ENCODE results near the gene HM13.
"Not testable (repeated sequence)": the region's sequence is repeated elsewhere in the genome, so short reads cannot be mapped to it uniquely, and the experiment has no call there.

The HM13 gene

GRCh38 chr20:31608251-31608945, 94.2 kb downstream of the HM13 start:
- DNase-seq (ENCODE audit: low read depth, low spot score) = no peak

GRCh38 chr20:31612271-31612640, 98.0 kb downstream of the HM13 start:
- not testable (repeated sequence) for DNase-seq (ENCODE audit: low read depth, low spot score)

DNA sequence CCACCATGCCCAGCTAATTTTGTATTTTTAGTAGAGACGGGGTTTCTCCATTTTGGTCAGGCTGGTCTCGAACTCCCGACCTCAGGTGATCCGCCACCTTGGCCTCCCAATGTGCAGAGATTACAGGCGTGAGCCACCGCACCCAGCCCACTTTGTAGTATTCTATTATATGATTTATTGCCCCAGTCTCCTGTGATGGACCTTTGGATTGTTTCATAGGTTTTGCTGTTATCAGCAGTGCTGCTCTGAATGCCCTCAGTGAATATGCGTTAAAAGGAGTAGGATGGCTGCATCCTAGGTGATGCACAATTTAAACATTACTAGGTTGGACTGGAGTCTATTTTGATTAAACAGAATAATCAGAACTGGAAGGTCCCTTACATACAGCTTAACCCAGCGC, 101.2 kb downstream of the HM13 start:
- DNase-seq (ENCODE audit: low read depth, low spot score) = no peak

DNA sequence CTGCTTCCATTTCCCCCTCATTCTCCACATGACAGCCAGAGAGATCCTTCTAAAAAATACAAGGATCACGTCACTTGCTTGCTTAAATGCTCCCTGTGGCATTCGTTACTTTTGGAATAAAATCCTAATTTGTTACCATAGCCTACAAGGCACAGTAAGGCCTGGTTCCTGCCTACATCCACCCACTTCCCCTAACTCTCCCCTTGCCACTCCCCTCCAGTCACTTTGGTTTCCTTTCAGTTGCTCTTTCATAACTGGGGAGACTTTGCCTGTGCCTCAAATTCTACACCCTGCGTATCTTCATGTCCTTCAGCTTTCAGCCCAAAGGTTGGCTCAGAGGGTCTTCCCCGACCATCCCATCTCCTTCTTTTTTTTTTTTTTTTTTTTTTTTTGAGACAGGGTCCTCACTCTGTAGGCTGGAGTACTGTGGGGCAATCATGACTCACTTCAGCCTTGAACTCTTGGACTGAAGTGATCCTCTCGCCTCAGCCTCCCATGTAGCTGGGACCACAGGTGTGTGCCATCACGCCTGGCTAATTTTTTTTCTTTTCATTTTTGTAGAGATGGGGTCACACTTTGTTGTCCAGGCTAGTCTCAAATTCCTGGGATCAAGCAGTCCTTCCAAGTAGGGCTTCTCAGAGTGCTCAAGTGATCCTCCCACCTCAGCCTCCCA, 103.3 kb downstream of the HM13 start:
- no peak for DNase-seq (ENCODE audit: low read depth, low spot score)

Measured in activated CD4-positive, CD25-positive, alpha-beta regulatory T cell treated with anti-CD3 and anti-CD28 coated beads, Interleukin-2, amount 50 U/mL, for 16 hours (primary cell).